GM21619 (cell line): ENCODE measurements around the gene ZNF454.

ENCODE experiments used
- ATAC-seq: cut with Tn5 transposase; IDR thresholded peaks from one replicate; pipeline ENCODE4 v1.9.1; 2021; ENCODE audit not compliant: unreplicated experiment

Gene ZNF454

DNA sequence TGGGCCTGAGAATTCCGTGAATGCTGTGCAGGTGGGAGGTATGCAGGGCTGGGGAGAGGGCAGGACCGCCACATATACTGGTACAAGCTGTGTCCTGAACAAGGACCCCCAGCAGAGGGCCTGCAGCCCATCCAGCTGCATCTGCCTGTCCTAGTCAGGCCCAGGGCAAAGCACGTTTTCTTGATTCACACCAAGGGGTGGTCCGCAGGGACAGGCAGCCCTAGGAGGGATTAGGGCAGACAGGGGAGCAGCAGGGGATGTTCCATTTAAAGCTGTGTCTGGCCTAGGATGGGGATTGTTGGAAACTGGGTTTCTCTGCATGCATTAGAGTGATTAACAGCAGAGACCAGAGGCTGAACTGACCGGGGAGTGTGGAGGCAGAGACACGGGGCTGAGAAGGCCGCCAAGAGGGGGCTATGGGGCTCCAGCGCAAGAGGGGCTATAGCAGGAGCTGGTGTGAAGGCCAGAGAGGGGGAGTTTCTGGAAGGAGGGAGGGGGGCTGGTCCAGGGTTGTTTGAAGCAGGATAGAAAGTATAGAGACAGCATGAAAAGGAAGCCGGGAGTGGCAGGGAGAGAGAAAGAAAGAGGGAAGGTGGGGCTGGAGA lies 51.4 kb downstream of the ZNF454 start:
- no peak for ATAC-seq

- ATAC-seq: no peak
Measured at GRCh38 chr5:178993236-178993765, 52.3 kb downstream of the ZNF454 start.

GRCh38 chr5:178993955-178994579 lies 53.1 kb downstream of the ZNF454 start:
- no peak for ATAC-seq

- ATAC-seq: no peak
Measured at GRCh38 chr5:178994580-178995340, 53.8 kb downstream of the ZNF454 start, which contains the start of gene GRM6. GRM6 (minus strand) TSS chr5:178995320; CDS start chr5:178994944, 376 bp downstream.

GRCh38 chr5:178995341-178995690 lies 54.3 kb downstream of the ZNF454 start:
- no peak for ATAC-seq

DNA sequence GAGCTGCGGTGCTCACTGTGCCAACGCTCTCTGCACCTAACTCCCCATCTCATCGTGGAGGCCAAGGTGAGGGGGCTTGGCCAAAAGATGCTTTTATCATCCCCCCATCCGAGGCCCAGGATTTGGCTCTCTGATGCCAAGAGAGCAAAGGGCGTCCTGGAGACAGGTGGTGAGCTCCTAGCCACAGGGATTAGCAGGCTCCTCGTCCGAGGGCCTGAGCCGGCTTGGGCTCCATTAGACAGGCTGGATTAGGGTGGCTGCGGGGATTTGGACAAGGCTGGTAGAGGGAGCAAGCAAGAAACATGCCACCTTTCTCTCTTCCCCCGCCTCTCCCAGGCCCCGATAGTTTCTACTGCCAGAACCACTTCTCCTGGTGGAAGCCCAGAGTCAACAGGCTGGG lies 55.2 kb downstream of the ZNF454 start:
- ATAC-seq: no peak

DNA sequence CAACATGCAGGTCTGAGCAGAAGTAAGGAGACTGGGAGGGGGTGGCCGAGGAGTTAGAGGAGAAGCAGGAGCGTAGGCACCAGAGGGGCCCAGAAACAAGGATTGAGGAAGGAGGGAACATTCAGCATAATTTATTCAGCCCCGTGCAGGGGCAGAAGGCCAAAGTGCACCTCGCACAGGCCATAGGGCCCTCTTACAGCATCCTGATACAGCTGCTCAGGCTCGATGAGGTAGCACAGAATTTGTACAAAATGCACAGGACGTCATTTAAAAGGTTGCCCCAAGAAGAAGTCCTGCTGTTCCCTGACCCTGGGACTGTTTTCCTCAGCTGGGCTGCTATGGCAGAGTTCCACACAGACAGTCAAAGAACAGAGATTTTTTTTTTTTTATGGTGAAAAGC lies 56.2 kb downstream of the ZNF454 start:
- no peak for ATAC-seq

DNA sequence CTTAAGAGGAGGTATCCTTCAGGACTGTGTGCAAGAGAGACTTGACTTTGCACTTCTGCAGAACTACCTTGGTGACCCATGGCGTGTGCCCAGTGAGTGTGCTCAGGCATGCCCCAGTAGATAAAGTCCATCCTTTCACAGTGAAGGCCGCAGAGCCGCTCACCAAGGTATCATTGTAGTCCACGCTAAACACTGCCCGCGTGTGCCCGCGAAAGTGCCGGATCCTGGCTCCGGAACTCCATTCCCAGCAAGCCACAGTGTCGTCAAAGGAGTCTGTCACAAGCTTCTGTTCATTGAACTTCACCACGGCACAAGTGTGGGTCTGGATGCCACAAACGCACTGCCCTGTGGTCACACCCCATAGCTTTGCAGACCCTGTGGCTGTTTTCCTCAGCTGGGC lies 57.4 kb downstream of the ZNF454 start:
- no peak for ATAC-seq

DNA sequence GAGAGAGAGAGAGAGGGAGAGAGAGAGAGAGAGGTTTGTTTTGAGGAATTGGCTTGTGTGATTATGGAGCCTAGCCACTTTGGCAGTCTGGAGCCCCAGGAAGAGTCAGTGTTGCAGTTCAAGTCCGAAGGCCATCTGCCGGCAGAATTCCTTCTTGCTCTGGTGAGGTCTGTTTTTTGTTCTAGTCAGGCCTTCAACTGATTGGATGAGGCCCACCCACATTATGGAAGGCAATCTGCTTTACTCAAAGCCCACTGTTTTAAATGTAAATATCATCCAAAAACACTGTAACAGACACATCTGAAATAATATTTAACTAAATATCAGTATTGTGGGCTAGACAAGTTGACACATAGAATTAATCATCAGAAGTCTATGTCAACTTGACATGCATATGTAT lies 65.6 kb downstream of the ZNF454 start:
- no peak for ATAC-seq

GRCh38 chr5:179008667-179009066 lies 67.7 kb downstream of the ZNF454 start:
- no peak for ATAC-seq
